SU-DHL-6 (cell line): Measurements from ENCODE around the gene RNF19B.

Experiments used
- EZH2phosphoT487 ChIP-seq: fragments of 200-600 bp; sonication (generic), shearing (Covaris generic); conservative IDR thresholded peaks from 2 replicates; pipeline ENCODE4 v1.6.1; 2018; ENCODE audit warnings: mild to moderate bottlenecking, antibody characterized with exemption, low read length, moderate library complexity, mixed read lengths
- TF ChIP-seq, protein P1 (sequence below): fragments of 200-600 bp; sonication (generic); IDR thresholded peaks from one replicate; pipeline ENCODE4 v1.5.1; 2017; ENCODE audit warnings: antibody characterized with exemption, mild to moderate bottlenecking, low read length, moderate library complexity; ENCODE audit not compliant: insufficient read depth, poor library complexity, severe bottlenecking

DNA sequence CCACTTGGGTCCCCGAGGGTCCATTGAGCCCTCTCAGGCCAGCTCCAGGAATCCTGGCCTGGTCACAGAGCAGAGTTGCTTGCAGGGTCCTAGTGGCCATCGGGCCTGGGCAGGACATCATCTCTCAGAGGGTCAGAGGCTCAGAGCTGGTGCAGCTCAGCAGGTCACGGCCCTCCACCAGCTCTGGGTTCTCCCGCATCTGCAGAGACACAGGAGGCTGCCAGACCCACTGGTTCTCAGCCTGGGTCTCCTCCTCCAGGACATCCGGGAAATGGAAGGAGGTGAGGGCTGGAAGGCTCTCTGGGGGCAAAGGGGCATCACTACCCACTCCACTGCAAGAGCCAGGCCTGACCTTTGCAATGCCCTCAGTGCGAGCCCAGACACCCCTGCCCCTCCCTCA is 69.9 kb downstream of the RNF19B start:
- TF ChIP-seq, protein P1, sequence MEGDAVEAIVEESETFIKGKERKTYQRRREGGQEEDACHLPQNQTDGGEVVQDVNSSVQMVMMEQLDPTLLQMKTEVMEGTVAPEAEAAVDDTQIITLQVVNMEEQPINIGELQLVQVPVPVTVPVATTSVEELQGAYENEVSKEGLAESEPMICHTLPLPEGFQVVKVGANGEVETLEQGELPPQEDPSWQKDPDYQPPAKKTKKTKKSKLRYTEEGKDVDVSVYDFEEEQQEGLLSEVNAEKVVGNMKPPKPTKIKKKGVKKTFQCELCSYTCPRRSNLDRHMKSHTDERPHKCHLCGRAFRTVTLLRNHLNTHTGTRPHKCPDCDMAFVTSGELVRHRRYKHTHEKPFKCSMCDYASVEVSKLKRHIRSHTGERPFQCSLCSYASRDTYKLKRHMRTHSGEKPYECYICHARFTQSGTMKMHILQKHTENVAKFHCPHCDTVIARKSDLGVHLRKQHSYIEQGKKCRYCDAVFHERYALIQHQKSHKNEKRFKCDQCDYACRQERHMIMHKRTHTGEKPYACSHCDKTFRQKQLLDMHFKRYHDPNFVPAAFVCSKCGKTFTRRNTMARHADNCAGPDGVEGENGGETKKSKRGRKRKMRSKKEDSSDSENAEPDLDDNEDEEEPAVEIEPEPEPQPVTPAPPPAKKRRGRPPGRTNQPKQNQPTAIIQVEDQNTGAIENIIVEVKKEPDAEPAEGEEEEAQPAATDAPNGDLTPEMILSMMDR = no peak
- TF ChIP-seq EZH2phosphoT487 = no peak
